SJCRH30 (cell line): Measurements from ENCODE around the gene PRTN3. TPM values are rescaled to one million over a fixed set of nuclear protein-coding genes. Genes with fewer than 3 reads are reported as not detected.
A peak's percentile ranks its signal among the peaks of the same experiment; 100 is the strongest.

Experiments used
- DNase-seq, 2 experiments: peaks; one replicate each; pipeline ENCODE4 v3.0.0-alpha.2; 2015 to 2020
- H3K27ac ChIP-seq: fragments of 250-450 bp; sonication (Bioruptor Pico); 2 replicates; pipeline ENCODE4 v1.5.1; 2020; ENCODE audit warnings: mild to moderate bottlenecking, moderate library complexity
- H3K27me3 ChIP-seq: fragments of 250-450 bp; sonication (Bioruptor Pico); 2 replicates; pipeline ENCODE4 v1.5.1; 2020; ENCODE audit warnings: mild to moderate bottlenecking, moderate library complexity
- H3K36me3 ChIP-seq: fragments of 250-450 bp; sonication (Bioruptor Pico); 2 replicates; pipeline ENCODE4 v1.5.1; 2020; ENCODE audit warnings: mild to moderate bottlenecking, moderate library complexity
- H3K4me1 ChIP-seq: fragments of 250-450 bp; sonication (Bioruptor Pico); 2 replicates; pipeline ENCODE4 v1.5.1; 2020; ENCODE audit warnings: mild to moderate bottlenecking, moderate library complexity
- H3K4me3 ChIP-seq: fragments of 250-450 bp; sonication (Bioruptor Pico); 2 replicates; pipeline ENCODE4 v1.5.1; 2020; ENCODE audit warnings: mild to moderate bottlenecking, moderate library complexity
- H3K9me3 ChIP-seq: fragments of 250-450 bp; sonication (Bioruptor Pico); replicated peaks from 2 replicates; pipeline ENCODE4 v1.5.1; 2020; ENCODE audit warnings: mild to moderate bottlenecking, moderate library complexity
- total RNA-seq: library from RNA; depleted of rRNA; stranded (reverse); fragments of >200 nt; shearing (Covaris generic); gene quantifications from 2 replicates; pipeline ENCODE4 v1.2.3, GENCODE V29; 2014; rRNA removed

The PRTN3 gene
- total RNA-seq: not detected in 2 replicates

- DNase-seq: no peak
- Histone ChIP-seq H3K27me3 (peaks cover 25% of the 10 kb centered on the region), H3K4me3 (no peak within 1 kb of the TSS)
Observed at GRCh38 chr19:840519-841206, at the start of gene PRTN3. Gene PRTN3, plus strand, starts transcription at chr19:840999. Its CDS starts 10 bp downstream, at chr19:841009.

DNA sequence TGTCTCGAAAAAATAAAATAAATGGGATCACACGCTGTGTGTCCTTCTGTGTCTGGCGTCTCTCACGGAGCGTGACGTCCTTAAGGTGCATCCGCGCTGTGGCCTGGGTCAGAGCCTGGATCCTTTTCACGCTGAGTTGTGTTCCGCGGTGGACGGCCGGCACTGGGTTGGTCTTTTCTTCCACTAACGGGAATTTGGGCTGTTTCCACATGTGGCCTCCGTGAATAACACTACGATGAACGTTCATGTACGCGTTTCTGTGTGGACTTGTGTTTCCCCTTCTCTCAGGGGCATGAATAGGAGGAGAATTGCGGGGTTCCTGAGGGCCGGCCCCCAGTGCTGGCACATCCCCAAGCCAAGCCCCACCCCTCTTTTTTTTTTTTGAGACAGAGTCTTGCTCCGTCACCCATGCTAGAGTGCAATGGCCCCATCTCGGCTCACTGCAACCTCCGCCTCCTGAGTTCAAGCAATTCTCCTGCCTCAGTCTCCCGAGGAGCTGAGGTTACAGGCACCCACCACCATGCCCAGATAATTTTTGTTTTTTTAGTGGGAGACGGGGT, 49.7 kb upstream of the PRTN3 start:
- Histone ChIP-seq H3K4me3 (no peak overlapping the region), H3K4me1 (peaks cover 18% of the 10 kb centered on the region; the same call in 1 of the 2 replicates), H3K27me3 (no peaks in the 10 kb centered on the region), H3K36me3 (no peaks in the 10 kb centered on the region), H3K9me3 (no peaks in the 10 kb centered on the region), H3K27ac (no peak overlapping the region)
- DNase-seq: no peak

More at GRCh38 chr19:840519-841206, at the start of gene PRTN3:
- no peaks in the 10 kb centered on the region for H3K36me3 ChIP-seq
- H3K27ac ChIP-seq: no peak within 1 kb of the TSS
- H3K4me1 ChIP-seq: 0 out of 2 replicates have a peak, but pooled peaks cover 3% of the 10 kb centered on the region
- H3K9me3 ChIP-seq: no peaks in the 10 kb centered on the region

DNA sequence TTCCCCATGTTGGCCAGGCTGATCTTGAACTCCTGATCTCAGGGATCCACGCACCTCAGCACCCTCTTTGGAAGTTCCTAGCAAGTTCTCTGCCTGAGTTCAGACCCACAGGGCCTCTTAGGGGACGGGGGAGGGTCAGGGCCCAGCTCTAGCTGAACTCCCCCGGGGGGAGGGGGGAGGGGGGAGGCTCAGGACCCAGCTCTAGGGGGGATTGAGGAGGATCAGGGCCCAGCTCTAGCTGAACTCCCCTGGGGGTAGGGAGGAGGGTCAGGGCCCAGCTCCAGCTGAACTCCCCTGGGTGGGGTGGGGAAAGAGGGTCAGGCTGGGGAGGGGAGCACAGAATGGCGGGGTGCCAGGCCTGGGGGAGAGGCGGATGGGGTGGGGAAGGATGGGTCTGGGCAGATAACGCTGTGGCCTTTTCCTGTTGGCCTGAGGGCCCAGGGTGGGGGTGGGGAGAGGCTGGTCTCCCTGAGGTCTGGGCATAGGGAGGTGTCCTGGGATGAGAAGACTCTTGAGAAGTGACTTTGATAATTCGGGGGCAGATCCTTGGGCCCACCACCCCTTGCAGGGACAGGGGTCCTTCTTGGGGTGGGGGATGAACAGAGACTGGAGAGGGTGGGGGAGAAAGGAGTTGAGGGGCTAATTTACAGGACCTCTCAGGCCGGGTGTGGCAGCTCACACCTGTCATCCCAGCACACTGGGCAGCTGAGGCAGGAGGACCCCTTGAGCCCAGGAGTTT, 49.1 kb upstream of the PRTN3 start:
- no peak for DNase-seq
- H3K4me3 ChIP-seq: no peak overlapping the region
- H3K27ac ChIP-seq: no peak overlapping the region
- H3K27me3 ChIP-seq: no peaks in the 10 kb centered on the region
- peaks cover 18% of the 10 kb centered on the region; the same call in 1 of the 2 replicates for H3K4me1 ChIP-seq
- H3K9me3 ChIP-seq: no peaks in the 10 kb centered on the region
- no peaks in the 10 kb centered on the region for H3K36me3 ChIP-seq

- H3K9me3 ChIP-seq: no peaks in the 10 kb centered on the region
- H3K36me3 ChIP-seq: no peaks in the 10 kb centered on the region
- DNase-seq: peak in 1 of 2 experiments; percentile 54
- H3K4me3 ChIP-seq: no peak overlapping the region
- no peaks in the 10 kb centered on the region for H3K27me3 ChIP-seq
- no peak overlapping the region for H3K27ac ChIP-seq
- peaks cover 18% of the 10 kb centered on the region; the same call in 1 of the 2 replicates for H3K4me1 ChIP-seq
Observed at GRCh38 chr19:792306-792885, 48.4 kb upstream of the PRTN3 start.

DNA sequence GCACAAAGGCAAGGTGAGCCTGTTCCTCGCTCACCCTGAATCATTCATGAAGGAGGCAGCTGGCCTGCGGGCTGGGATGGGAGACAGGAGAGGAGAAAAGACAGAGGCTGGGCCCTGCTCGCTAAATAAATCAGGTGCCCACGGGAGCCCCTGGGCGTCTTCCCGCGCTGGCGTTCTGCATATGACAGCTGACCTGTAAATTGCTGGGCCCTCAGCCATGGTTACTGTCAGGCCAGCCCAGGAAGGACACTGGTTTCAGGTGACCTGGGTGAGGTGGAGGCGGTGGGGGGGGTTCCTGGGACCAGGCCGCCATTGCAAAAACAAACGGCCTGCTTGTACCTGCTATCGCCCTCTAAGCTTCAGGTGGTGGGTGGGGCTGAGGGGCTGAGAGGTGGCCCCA, 47.0 kb upstream of the PRTN3 start:
- Histone ChIP-seq H3K4me3 (no peak overlapping the region), H3K4me1 (peaks cover 12% of the 10 kb centered on the region; the same call in 1 of the 2 replicates), H3K9me3 (no peaks in the 10 kb centered on the region), H3K27ac (no peak overlapping the region), H3K36me3 (peaks cover 9% of the 10 kb centered on the region), H3K27me3 (no peaks in the 10 kb centered on the region)
- DNase-seq: no peak

GRCh38 chr19:795073-795611, 45.7 kb upstream of the PRTN3 start:
- Histone ChIP-seq H3K27ac (no peak overlapping the region), H3K9me3 (no peaks in the 10 kb centered on the region), H3K4me3 (no peak overlapping the region), H3K4me1 (peaks cover 7% of the 10 kb centered on the region; the same call in 1 of the 2 replicates), H3K27me3 (no peaks in the 10 kb centered on the region), H3K36me3 (peaks cover 20% of the 10 kb centered on the region)
- no peak for DNase-seq

DNA sequence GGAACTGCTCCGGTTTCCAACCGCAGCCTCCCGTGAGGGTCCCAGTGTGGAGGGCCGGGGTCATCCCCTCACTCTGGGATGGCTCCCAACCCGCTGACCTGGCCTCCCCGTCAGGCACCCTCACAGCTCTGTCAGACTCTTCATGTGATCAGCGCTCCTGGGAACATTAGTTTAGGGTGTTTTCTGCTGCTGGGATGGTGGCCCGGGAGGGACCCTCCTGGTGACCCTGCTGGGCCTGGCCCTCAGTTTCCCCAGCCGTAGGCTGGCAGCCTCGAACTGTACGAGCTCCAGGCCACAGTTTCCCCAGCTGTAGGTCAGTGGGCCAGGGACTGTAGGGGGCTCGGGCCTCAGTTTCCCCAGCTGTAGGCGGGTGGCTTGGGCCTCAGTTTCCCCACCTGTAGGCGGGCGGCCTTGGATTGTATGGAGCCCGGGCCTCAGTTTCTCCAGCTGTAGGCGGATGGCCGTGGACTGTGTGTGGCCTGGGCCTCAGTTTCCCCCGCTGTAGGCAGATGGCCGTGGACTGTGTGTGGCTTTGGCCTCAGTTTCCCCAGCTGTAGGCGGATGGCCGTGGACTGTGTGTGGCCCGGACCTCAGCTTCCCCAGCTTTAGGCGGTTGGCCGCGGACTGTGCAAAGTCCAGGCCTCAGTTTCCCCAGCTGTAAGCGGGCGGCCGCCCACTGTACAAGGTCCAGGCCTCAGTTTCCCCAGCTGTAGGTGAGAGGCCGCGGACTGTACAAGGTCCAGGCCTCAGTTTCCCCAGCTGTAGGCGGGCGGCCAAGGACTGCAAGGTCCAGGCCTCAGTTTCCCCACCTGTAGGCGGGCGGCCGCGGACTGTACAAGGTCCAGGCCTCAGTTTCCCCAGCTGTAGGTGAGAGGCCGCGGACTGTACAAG, 44.9 kb upstream of the PRTN3 start:
- no peak overlapping the region for H3K27ac ChIP-seq
- peaks cover 7% of the 10 kb centered on the region; the same call in 1 of the 2 replicates for H3K4me1 ChIP-seq
- H3K9me3 ChIP-seq: no peaks in the 10 kb centered on the region
- peaks cover 27% of the 10 kb centered on the region for H3K36me3 ChIP-seq
- no peak for DNase-seq
- peak overlapping the region; percentile 61 for H3K4me3 ChIP-seq
- no peaks in the 10 kb centered on the region for H3K27me3 ChIP-seq

DNA sequence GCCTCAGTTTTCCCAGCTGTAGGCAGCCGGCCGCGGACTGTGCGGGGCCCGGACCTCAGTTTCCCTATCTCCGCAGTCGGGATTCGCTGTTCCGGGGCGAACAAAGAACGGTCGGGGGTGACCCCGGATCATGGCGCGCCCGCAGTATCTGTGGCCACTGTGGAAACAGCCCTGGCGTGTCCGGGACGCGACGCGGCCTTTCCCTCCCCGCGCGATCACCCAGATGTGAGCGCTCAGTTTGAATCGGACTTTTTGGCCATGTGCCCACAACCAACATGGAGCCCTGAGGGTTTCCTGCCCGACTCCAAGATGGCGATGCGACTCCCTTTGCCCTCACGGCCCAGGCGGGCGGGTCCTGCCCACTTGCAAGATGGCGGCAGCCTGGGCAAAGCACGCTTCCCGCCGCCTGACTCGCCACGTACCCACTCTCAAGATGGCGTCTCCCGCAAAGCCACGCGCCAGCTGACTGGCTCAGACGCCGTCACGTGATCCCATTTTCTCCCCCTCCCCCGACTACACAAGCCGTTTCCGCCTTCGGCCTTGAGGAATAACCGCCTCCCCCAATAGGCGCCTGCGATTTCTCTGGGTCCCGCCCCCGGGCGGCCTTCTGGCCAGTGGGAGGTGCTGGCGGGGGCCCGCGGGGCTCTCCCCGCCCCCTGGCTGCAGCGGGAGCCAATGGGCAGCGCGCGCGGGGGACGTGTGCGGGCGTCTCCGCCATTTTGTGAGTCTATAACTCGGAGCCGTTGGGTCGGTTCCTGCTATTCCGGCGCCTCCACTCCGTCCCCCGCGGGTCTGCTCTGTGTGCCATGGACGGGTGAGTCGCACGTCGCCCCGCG, 43.9 kb upstream of the PRTN3 start, which contains the start of gene PTBP1:
Gene PTBP1, plus strand, starts transcription at position 761 of the 836 bp plus-strand sequence. Its CDS starts 46 bp downstream, at position 807.
- DNase-seq: peak; percentile 100
- Histone ChIP-seq H3K27me3 (no peaks in the 10 kb centered on the region), H3K4me1 (peaks cover 7% of the 10 kb centered on the region; the same call in 1 of the 2 replicates), H3K9me3 (no peaks in the 10 kb centered on the region), H3K36me3 (peaks cover 36% of the 10 kb centered on the region), H3K4me3 (peak within 1 kb of the TSS; percentile 99), H3K27ac (peak within 1 kb of the TSS; percentile 77)

- H3K36me3 ChIP-seq: peaks cover 45% of the 10 kb centered on the region
- no peaks in the 10 kb centered on the region for H3K9me3 ChIP-seq
- peak overlapping the region; percentile 99 for H3K4me3 ChIP-seq
- DNase-seq: peak; percentile 84 to 87
- H3K27me3 ChIP-seq: no peaks in the 10 kb centered on the region
- peaks cover 3% of the 10 kb centered on the region; the same call in 1 of the 2 replicates for H3K4me1 ChIP-seq
- peak overlapping the region; percentile 77 for H3K27ac ChIP-seq
Observed at GRCh38 chr19:797528-798414, 43.0 kb upstream of the PRTN3 start.

GRCh38 chr19:798415-799075, 42.3 kb upstream of the PRTN3 start:
- Histone ChIP-seq H3K36me3 (peaks cover 53% of the 10 kb centered on the region), H3K4me1 (peaks cover 3% of the 10 kb centered on the region; the same call in 1 of the 2 replicates), H3K27me3 (no peaks in the 10 kb centered on the region), H3K4me3 (peak overlapping the region; percentile 99), H3K27ac (peak overlapping the region; percentile 77), H3K9me3 (no peaks in the 10 kb centered on the region)
- no peak for DNase-seq

- peak in 1 of 2 experiments; percentile 56 for DNase-seq
- Histone ChIP-seq H3K4me1 (peaks cover 3% of the 10 kb centered on the region; the same call in 1 of the 2 replicates), H3K9me3 (no peaks in the 10 kb centered on the region), H3K4me3 (peak overlapping the region; percentile 99), H3K27ac (peak overlapping the region; percentile 77), H3K36me3 (peaks cover 60% of the 10 kb centered on the region), H3K27me3 (no peaks in the 10 kb centered on the region)
Observed at GRCh38 chr19:799076-799881, 41.5 kb upstream of the PRTN3 start.
